Frontal cortex (tissue), 4 donors: Measurements from ENCODE around the gene POP5. TPM values are rescaled to one million over a fixed set of nuclear protein-coding genes. Genes with fewer than 3 reads are reported as not detected.
"Not testable (repeated sequence)": the region's sequence is repeated elsewhere in the genome, so short reads cannot be mapped to it uniquely, and the experiment has no call there.

Source experiments
- DNase-seq, 2 donors: peaks; one replicate each; pipeline ENCODE4 v3.0.0; 2012; ENCODE audit warnings: low spot score in 2 of 2
- FAIRE-seq: peaks from 2 replicates; lab custom pipeline; 2012; peaks lifted over from hg19 to GRCh38; lab: Jason Lieb, UNC
- total RNA-seq: library from RNA; depleted of rRNA; stranded (reverse); fragments of >200 nt; gene quantifications from one replicate; pipeline ENCODE4 v1.2.3, GENCODE V29; 2014
- donor health status: control.
- donor health status: control.
- donor health status: control.

The POP5 gene
- total RNA-seq, 1 donor from 2014 or later, result 27.3 TPM

DNA sequence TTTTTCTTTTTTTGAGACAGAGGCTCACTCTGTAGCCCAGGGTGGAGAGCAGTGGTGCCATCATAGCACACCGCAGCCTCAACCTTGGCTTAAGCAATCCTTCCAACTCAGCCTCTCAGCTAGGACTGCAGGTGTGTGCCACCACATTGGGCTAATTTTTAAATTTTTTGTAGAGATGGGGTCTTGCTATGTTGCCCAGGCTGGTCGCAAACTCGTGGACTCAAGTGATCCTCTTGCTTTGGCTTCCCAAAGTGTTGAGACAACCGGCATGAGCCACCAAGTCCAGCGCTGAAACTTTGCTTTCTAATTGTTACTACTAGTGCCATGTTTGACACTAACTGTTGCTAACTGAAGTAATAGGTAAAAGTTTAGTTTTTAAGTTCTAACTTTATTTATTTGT lies 39.0 kb downstream of the POP5 start:
- DNase-seq, result no peak
- no peak for FAIRE-seq

DNA sequence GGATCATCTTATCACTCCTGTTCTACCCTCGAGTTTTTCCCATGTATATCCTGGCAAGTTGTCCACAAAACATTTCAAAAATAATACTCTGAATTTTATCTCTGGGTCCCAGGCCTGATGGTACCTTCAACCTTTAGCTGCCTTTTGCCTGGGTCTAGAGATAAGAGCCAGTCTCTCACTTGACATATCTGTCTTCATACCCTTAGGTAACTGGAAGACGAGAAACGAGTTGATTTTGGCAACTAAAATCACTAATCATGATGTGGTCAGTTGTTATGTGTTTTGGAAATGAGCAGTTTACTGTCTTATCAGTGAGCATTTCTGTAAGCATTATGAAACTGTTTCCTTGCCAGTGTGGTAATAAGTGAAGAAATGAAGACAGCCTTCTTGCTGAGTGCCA lies 40.8 kb downstream of the POP5 start:
- FAIRE-seq, result no peak

DNA sequence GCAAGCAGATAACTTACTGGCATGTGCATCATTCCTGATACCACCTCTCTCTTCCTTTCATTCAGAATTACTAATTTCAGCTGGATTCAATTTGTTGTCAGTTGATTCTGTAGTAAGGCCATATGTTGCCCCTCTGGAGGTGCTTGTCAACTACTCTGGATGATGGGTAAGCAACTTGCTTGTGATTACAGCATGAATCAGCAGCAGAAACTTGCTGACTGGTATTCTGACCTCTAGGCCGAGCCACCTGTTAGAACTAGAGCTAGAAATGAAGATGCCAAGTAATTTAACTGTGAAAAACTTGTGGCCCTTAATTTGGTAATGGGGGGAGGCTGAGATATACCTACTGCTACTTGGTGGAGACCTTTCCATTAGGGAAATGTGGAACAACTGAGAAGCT lies 41.9 kb downstream of the POP5 start:
- FAIRE-seq (no peak), DNase-seq (no peak)

More for the DNA sequence above, 40.8 kb downstream of the POP5 start:
- no peak for DNase-seq

GRCh38 chr12:120538281-120539156 lies 42.7 kb downstream of the POP5 start:
- DNase-seq, result no peak
- FAIRE-seq, result no peak

DNA sequence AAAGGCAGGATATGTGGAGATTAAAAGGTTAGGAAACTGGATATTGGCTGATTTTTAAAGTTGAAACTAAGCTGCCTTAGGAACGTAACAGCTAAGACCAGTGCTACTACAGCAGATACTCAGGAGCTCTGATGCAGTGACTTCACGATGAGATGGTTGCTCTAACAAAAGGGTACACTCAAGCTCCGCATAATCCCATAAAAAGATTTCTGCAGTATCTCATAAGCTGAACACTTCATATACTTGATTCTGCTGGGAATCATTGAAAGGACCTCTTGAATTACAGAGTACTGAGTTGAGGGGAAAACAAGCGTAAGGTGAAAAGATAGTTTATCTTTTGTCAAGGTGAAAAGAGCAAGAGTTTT lies 43.4 kb downstream of the POP5 start:
- DNase-seq (no peak), FAIRE-seq (no peak)

DNA sequence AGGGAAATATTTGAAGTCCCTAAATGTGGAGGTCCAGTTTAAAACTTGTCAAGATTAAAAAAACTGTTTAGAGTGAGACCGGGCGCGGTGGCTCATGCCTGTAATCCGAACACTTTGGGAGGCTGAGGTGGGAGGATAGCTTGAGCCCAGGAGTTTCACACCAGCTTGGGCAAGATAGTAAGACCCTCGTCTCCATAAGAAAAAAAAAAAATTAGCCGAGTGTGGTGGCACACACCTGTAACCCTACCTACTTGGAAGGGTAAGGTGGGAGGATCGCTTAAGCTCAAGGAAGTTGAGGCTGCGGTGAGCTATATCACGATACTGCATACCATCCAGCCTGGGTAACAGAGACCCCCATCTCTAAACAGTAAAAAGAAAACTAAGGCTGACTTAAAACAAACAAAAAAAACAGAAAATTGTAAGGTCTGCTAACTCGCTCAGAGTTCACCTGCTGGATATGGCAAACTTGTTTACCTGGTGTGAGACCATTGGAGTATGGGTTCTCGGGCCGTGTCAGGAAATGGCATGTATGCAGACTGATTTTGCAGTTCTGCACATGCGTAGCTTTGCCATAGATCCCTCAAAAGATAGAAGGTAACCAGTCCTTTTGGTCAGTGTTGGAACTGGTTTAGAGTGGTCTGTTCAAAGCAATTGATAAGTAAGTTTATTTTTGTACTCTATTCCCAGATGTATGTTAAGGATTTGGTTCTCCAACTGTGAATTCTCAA lies 45.0 kb downstream of the POP5 start:
- FAIRE-seq, result no peak
- no peak for DNase-seq

DNA sequence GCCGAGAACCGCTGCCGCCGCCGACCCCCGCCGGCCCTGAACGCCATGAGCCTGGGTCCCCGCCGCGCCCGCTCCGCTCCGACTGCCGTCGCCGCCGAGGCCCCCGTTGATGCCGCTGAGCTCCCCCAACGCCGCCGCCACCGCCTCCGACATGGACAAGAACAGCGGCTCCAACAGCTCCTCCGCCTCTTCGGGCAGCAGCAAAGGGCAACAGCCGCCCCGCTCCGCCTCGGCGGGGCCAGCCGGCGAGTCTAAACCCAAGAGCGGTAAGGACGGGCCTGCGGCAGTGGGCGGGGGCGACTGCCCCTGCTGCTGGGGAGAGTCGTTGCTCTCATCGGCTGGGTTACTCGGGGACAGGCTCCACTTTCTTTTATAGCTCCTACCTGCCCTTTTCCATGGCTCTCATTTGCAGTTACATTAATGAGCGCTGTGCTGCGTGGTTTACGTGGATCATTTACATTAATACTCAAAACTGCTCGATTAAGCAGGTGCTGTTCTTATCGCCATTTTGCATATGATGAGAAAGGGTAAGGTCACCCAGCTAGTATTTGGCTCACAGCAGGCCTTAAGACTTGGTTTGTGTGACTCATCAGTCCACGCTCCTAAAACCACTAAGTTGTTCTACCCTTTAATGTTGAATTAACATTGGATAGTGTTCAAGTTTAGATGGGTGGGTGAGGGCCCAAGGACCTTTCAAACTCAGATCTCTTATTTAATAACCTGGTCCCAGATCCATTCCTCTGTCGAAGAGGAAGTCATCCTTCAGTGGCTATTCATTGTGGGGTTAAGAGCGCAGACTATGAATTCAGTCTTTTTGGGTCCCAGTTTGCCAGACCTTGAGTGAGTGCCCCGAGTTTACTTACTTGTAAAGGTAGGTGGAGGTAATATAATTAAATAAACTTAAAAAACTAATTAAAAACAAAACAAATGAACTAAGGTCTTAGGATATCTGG lies 46.2 kb downstream of the POP5 start:
- FAIRE-seq, result no peak
- peak in 1 of 2 donors; percentile 50 for DNase-seq

DNA sequence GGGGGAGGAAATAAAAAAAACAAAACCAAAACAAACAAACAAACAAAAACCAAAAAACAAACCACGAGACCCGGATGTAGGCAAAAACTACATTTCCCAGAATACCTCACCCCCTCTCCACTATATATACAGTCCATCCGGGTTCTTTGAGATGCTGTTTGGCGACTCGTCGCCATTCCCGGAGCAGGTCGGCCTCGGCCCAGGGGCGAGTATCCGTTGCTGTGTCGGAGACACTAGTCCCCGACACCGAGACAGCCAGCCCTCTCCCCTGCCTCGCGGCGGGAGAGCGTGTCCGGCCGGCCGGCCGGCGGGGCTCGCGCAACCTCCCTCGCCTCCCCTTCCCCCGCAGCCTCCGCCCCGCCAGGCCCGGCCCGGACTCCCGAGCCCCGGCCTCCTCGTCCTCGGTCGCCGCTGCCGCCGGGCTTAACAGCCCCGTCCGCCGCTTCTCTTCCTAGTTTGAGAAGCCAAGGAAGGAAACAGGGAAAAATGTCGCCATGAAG lies 46.9 kb downstream of the POP5 start, which contains the start of gene RNF10:
RNF10 (plus strand) TSS at position 154 of the 500 bp plus-strand sequence. CDS start 456 bp downstream, outside the sequence.
- DNase-seq, result peak; percentile 87 to 96
- no peak for FAIRE-seq

- FAIRE-seq (no peak), DNase-seq (no peak)
Observed at GRCh38 chr12:120532701-120533238, 48.4 kb downstream of the POP5 start.

DNA sequence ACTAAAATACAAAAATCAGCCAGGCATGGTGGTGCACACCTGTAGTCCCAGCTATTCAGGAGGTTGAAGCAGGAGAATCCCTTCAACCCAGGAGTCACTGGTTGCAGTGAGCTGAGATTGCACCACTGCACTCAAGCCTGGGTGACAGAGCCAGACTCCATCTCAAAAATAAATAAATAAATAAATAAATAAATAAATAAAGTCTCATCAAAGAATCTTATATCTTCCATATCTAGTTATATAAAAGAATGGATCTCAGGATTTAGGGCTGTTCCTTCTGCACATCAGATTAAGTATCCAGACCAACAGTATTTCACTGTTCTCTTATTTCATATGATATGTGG lies 50.8 kb downstream of the POP5 start:
- not testable (repeated sequence) for FAIRE-seq, DNase-seq

DNA sequence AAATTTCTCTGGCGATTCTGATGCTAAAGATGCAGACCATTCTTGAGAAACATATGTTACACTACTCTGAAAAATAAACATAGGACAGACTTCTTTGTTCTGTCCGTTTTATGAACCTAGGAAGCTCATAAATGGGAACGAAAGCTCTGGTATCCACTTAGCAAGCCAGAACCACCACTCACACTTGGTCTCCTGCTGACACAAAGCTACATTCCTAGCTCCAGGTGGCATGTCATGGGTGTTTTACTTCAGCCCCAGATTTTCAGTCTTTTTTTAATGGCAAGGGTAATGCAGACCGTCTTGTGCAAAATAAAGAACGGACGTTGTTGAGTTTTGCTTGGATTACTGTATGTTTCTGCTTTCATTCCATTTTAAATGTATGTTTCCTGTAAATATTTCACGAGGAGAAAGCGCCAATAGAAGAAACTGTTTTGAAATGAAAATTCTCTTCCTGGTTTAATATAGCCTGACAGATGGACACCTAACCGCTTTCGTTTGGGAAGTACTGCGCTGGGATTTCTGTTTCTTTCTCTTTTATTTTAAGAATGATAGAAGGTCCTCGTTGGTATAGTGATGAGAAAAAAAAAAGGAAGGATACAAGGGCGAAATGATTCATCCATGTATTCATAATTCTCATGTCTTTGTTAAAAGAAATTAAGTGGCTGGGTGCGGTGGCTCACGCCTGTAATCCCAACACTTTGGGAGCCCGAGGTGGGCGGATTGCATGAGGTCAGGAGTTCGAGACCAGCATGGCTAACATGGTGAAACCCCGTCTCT lies 51.4 kb downstream of the POP5 start:
- no peak for FAIRE-seq
- DNase-seq, result no peak

GRCh38 chr12:120528861-120529525 lies 52.2 kb downstream of the POP5 start, which contains the start of gene COQ5:
Gene COQ5, minus strand, starts transcription at chr12:120529158. Its CDS starts 17 bp downstream, at chr12:120529141.
- FAIRE-seq, result no peak
- DNase-seq, result peak; percentile 64 to 81

Other genes starting within 250 kb of the POP5 start
- 6.9 TPM for gene MSI1, start 212.2 kb downstream of the POP5 start, total RNA-seq
- 489 TPM for gene COX6A1, start 143.3 kb downstream of the POP5 start, total RNA-seq
- 11.0 TPM for gene TRIAP1, start 135.0 kb downstream of the POP5 start, total RNA-seq
- 28.9 TPM for gene GATC, start 135.0 kb downstream of the POP5 start, total RNA-seq
- gene SRSF9, start 111.7 kb downstream of the POP5 start, total RNA-seq, result 92.5 TPM
- 279 TPM for gene DYNLL1, start 85.3 kb downstream of the POP5 start, total RNA-seq
- 25.3 TPM for gene COQ5, start 52.2 kb downstream of the POP5 start, total RNA-seq
- 119 TPM for gene RNF10, start 47.0 kb downstream of the POP5 start, total RNA-seq
- 2.0 TPM for gene CABP1, start 59.2 kb upstream of the POP5 start, total RNA-seq
- gene MLEC, start 105.7 kb upstream of the POP5 start, total RNA-seq, result 35.5 TPM
- gene UNC119B, start 129.1 kb upstream of the POP5 start, total RNA-seq, result 11.0 TPM
- 4.9 TPM for gene ACADS, start 144.4 kb upstream of the POP5 start, total RNA-seq